Erythroblast (primary cell): Measurements from ENCODE around the gene ANKRD49.

Source experiments
- GATA1 ChIP-seq: IDR thresholded peaks from 2 replicates; pipeline ENCODE4 v1.6.1; 2011; ENCODE audit warnings: low read depth, mild to moderate bottlenecking, control low read depth, low read length, moderate library complexity
- POLR2A ChIP-seq: IDR thresholded peaks from 2 replicates; pipeline ENCODE4 v1.6.1; 2011; ENCODE audit warnings: mild to moderate bottlenecking, low read length

GRCh38 chr11:94493281-94494125 lies at the start of gene ANKRD49, which contains the start of gene MRE11:
- TF ChIP-seq POLR2A, result peak; percentile 93
- TF ChIP-seq GATA1, result no peak
